NCI-H1092 treated with DMSO at 0.1 percent for 48 hours (cell line): ENCODE data around the gene JMJD1C.
"Not testable (repeated sequence)": the region's sequence is repeated elsewhere in the genome, so short reads cannot be mapped to it uniquely, and the experiment has no call there.

Experiments used
- DNase-seq: peaks from one replicate; lab custom pipeline; 2025; lab: John Stamatoyannopoulos, UW

The JMJD1C gene

DNA sequence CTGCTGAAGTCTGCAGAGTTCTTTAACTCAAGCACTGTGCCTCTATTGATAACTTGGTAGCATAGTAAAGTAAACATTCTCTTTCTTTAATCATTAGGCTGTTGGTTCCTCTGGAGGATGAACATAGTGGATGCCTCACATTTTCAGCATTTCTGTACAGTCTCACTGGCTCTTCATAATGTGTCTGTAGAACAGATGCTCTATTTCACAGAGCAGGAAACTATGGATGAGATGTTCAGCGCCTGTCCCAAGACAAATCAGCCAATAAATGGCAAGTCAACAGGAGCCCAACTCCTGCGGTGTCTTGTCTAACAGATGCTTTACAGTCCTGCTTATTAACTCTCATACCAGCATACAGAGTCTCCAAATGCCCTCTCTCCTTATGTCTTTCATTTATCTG, 296.2 kb downstream of the JMJD1C start:
- no peak for DNase-seq

DNA sequence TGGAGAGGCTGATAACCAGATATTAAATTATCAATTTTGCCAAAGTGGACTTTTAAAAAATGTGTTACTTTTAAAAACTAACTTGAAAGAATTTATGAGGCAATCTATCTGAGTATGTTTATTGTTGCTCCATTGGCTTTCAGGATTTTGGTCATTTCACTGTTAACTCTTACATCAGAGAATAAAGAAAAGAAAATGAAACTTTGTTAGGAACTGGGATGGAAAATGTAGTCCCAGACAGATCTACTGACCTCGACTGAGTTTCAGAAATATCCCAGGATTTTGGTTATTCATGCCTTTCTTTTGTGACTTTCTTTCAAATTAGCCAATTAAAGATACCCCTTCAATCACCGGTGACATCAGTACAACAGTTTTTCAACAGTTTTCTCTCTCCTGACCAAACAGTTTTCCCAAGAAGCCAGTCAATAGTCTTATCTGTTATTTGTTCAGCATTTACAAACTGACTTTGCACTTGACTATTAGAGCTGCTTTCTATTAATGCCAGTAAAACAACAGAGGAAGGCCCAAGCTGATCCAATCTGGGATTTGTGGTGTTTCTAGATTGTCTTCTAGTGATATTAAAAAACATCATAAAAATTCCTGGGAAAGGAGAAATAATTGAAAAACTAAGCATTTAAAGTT, 296.8 kb downstream of the JMJD1C start:
- no peak for DNase-seq

GRCh38 chr10:63166742-63167258, 299.0 kb downstream of the JMJD1C start:
- peak; percentile 29 for DNase-seq

DNA sequence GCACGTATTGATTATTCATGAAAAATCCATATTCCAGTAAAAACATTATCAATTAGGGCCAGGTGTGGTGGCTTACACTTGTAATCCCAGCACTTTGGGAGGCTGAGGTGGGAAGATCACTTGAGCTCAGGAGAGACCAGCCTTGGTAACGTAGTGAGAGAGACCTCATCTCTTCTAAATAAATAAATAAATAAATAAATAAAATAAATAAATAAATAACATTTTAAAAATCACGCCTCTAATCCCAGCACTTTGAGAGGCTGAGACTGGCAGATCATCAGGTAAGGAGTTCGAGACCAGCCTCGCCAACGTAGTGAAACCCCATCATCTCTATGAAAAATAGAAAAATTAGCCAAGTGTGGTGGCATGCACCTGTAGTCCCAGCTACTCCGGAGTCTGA, 300.5 kb downstream of the JMJD1C start:
- no peak for DNase-seq

GRCh38 chr10:63164166-63164623, 301.6 kb downstream of the JMJD1C start:
- DNase-seq: no peak

DNA sequence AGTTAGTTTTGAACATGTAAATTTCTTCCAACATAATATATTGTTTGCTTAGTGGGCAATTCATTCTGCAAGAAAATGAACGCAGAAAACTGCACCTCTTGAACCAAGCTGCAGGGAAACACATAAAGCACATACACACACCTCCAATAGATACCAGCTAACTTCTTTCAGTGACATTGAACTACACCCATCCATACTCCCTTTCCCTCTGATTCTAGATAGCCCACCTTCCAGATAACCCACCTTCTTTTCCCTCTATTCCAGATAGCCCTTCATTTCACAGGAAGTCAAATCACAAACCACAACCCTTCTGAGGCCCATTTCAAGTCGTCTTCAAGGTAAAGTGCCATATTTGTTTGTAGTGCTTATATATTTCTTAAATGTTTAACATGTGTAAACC, 304.2 kb downstream of the JMJD1C start:
- DNase-seq: no peak

GRCh38 chr10:63157845-63158624, 307.7 kb downstream of the JMJD1C start:
- DNase-seq: peak; percentile 54

DNA sequence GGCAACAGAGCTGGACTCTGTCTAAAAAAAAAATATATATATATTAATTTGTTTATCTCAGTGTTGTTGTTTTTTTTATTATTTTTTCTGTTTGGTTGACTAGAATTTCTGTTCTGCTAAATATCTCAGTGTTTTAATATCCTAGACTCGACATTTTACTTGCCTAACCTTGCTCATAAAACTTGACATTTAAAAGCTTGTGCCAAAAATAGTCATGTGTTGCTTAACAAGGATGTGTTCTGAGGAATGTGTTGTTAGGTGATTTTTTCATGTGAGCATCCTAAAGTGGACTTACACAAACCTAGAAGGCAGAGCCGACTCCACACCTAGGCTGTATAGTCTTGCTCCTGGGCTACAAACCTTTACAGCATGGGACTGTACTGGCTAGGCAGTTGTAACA, 309.5 kb downstream of the JMJD1C start:
- no peak for DNase-seq

DNA sequence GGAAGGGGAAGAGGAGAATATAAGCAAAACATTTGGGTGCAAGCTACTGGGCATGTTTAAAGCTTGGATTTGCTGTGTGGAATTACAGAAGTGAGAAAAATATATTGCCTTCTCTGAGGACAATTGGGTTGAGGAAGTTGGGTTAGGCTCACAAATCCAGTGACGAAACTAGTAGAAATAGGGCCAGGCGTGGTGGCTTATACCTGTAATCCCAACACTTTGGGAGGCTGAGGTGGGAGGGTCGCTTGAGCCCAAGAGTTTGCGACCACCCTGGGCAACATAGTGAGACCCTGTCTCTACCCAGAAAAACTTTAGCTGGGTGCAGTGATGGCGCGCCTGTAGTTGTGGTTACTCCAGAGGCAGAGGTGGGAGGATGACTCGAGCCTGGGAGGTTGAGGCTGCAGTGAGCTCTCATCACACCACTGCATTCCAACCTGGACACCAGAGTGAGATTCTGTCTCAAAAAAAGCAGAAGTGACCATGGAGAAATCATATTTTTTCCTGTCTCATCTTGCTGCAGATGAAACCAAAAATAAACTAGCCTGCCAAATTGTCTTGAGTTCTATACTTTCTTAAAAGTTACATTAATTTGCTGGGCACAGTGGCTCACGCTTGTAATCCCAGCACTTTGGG, 310.3 kb downstream of the JMJD1C start:
- no peak for DNase-seq

DNA sequence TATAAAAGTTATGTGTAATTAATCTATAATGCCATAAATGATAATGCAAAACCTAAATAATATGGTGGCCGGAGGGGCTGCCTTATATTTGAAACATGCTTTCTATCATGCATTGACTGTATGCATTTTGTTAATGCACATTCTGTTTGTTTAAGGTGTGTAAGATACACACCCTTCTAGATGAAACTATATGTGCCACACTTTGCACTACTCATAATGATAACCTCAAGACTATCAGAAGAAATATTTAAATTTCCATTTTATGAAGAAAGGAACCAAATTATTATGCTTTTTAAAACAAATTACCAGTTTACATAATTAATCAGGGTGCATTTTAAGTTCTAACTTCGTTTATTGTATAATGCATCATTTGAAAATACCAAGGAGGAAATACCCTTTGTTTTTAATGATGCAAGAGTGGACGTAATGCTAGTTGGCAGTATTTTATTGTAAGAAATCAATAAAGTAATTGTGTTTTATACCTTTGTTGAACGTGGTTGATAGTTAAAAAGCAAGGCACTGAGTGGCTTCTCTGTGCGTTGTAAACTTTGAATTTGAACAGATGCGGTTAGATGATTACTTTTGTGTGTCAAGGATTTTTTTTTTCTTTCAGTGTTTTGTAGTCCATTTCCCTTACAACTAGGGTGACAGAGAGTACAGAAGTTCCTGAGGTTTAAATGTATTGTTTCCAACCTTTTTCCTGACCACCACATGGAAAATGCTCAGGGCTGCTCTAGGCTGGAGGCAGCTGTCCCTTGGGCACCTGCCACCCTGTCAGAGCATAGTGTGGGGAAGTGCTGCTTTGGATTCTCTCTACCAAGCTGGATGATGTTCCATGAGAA, 311.0 kb downstream of the JMJD1C start:
- DNase-seq: no peak

DNA sequence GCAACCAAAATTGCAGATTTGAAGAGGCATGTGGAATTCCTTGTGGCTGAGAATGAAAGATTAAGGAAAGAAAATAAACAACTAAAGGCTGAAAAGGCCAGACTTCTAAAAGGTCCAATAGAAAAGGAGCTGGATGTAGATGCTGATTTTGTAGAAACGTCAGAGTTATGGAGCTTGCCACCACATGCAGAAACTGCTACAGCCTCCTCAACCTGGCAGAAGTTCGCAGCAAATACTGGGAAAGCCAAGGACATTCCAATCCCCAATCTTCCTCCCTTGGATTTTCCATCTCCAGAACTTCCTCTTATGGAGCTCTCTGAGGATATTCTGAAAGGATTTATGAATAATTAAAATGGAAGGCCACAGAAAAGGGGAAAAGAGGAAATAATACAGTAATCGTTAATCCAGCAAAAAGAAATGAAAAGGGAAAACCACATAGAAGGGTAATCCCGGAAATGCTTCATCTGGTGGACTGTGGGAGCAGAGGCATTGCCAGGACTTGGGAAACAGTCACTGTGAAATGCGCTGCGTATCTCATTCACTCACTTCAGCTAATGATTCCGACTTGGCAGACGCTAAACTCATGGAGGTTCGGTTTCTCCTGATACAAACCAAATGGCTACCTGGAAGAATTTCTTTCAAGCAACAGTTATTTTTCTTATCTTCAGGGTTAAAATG, 311.8 kb downstream of the JMJD1C start:
- not testable (repeated sequence) for DNase-seq

DNA sequence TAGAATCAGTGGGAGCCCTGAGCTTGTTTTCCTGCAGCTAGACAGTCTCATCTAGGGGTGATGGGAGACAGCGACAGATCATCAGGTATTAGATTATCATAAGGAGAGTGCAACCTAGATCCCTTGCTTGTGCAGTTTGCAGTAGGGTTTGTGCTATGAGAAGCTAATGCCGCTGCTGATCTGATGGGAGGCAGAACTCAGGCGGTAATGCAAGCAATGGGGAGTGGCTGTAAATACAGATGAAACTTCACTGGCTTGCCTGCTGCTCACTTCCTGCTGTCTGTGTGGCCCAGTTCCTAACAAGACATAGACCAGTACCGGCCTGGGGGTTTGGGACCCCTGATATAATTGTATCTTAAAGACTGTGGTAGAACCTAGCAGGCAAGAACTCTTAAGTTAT, 315.0 kb downstream of the JMJD1C start:
- DNase-seq: no peak

DNA sequence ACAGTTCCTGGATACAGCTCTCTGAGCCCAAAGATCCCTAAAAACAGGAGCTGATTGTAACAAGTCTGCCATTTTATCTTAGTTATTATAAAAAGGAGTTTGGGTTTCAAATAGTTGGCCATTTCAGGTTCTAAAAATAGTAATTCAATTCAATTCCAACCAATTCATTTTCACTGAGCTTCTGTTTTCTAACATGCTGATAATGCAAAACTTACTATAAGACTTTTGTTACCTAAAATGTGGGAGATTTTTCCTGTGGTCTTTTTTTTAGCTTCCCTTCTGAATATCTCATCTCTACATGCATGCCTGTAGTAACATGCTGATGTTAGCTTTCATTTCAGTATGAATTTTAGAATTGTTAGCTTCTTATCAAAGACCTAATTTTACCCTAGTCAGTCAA, 319.3 kb downstream of the JMJD1C start:
- no peak for DNase-seq

- DNase-seq: no peak
These were observed 320.0 kb downstream of the JMJD1C start for GRCh38 chr10:63145782-63146181.

- no peak for DNase-seq
These were observed 321.8 kb downstream of the JMJD1C start for GRCh38 chr10:63143987-63144386.

GRCh38 chr10:63142136-63142535, 323.6 kb downstream of the JMJD1C start:
- DNase-seq: no peak

- no peak for DNase-seq
These were observed 325.7 kb downstream of the JMJD1C start for GRCh38 chr10:63140077-63140476.

DNA sequence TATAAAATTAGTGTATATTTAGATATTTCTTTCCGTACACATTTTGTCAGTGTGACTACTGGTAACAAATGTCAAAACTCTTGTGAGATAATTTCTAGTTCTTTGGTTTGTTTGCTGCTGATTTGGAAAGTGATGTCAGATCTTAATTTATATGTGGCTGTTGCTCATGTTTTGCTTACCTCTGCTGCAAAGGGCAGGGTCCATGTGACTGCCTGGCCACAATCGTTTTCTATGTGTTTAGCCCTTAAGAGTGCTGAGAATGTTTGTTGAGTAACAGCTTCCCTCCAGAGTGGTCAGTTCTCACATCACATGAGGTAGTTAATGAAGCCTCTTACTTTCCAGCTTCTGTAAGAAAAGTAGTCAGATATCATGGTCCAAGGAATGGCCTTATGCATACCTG, 328.5 kb downstream of the JMJD1C start:
- DNase-seq: no peak

DNA sequence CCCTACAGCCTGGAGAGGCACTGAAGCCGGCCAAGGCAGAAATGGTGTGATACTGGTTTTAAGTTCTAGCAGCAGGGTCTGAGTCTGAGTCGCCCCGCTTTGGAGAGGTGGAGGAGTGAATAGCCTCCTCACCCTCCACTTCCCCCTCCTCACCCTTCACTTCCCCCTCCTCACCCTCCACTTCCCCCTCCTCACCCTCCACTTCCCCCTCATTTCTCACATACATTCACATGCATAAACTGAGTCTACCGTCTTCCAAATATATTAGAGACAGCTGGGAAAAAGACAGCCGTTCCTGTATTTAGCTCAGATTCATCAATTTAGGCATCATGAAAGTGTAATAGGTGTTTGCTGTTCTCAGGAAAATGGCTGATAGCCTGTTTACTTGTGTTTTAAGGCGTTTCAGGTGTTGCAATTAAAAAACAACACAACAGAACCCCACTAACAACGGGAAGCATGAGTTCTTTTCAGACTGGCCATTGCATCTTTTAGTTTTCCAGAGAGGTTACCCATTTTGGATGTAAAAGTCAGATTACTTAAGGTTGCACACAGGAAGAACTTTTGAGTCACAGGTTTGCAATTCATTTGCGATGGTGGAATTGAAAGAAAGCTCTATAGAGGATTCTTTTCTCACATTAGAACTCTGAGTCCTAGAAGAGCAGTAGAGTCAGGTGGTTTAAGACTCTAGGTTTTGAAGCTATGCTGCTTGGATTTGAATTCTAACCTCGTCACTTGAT, 331.8 kb downstream of the JMJD1C start:
- DNase-seq: no peak

- DNase-seq: peak; percentile 90
These were observed 332.5 kb downstream of the JMJD1C start, which contains the start of gene NRBF2 for GRCh38 chr10:63133056-63133820. Gene NRBF2, plus strand, starts transcription at chr10:63133328. Its CDS starts 143 bp downstream, at chr10:63133471.
